ENCODE data around the gene CCS.
"Not testable (repeated sequence)": the region's sequence is repeated elsewhere in the genome, so short reads cannot be mapped to it uniquely, and the experiment has no call there.

DNA sequence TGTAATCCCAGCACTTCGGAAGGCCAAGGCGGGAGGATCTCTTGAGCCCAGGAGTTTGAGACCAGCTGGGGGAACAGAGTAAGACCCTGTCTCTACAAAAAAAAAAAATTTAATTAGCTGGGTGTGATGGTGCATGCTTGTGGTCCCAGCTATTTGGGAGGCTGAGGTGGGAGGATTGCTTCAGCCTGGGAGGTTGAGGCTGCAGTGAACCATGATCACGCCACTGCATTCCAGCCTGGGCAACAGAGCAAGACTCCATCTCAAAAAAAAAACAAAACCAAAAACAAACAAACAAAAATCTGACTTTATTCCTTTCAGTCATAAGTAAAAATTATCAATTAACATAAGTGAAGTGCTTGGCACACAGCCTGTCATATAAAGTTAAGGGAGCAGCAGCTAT, 13.6 kb downstream of the CCS start:
- TF ChIP-seq, protein P1, sequence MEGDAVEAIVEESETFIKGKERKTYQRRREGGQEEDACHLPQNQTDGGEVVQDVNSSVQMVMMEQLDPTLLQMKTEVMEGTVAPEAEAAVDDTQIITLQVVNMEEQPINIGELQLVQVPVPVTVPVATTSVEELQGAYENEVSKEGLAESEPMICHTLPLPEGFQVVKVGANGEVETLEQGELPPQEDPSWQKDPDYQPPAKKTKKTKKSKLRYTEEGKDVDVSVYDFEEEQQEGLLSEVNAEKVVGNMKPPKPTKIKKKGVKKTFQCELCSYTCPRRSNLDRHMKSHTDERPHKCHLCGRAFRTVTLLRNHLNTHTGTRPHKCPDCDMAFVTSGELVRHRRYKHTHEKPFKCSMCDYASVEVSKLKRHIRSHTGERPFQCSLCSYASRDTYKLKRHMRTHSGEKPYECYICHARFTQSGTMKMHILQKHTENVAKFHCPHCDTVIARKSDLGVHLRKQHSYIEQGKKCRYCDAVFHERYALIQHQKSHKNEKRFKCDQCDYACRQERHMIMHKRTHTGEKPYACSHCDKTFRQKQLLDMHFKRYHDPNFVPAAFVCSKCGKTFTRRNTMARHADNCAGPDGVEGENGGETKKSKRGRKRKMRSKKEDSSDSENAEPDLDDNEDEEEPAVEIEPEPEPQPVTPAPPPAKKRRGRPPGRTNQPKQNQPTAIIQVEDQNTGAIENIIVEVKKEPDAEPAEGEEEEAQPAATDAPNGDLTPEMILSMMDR (IDR thresholded peaks at IDR 0.05; ENCODE audit: low read depth, low read length, poor library complexity, severe bottlenecking) = not testable (repeated sequence)
- not testable (repeated sequence) for TF ChIP-seq EZH2phosphoT487 (IDR thresholded peaks at IDR 0.05; ENCODE audit: borderline replicate concordance, low read length)
